Measurements from ENCODE around the gene ZC3HAV1L.

The ZC3HAV1L gene

GRCh38 chr7:139049936-139050335, 14.1 kb upstream of the ZC3HAV1L start:
- TF ChIP-seq REST (IDR thresholded peaks at IDR 0.05; ENCODE audit: insufficient replicate concordance, low read depth) (no peak), POLR2AphosphoS5 (IDR thresholded peaks at IDR 0.05; ENCODE audit: low read depth) (no peak), GABPA (IDR thresholded peaks at IDR 0.05; ENCODE audit: low read depth) (no peak), SPI1 (IDR thresholded peaks at IDR 0.05; ENCODE audit: borderline replicate concordance, low read depth) (no peak), CTCF (IDR thresholded peaks at IDR 0.05; ENCODE audit: insufficient read depth, low read length) (no peak)
- DNase-seq (ENCODE audit: low read depth in 1 of 2, low spot score in 1 of 2), result no peak
- Histone ChIP-seq H3K4me3 (replicated peaks; ENCODE audit: insufficient read depth, low read length) (no peak overlapping the region), H3K27me3 (ENCODE audit: insufficient read depth, poor library complexity, severe bottlenecking) (no peaks in the 10 kb centered on the region), H3K27ac (replicated peaks) (no peak overlapping the region)

- no peak for TF ChIP-seq POLR2AphosphoS5 (IDR thresholded peaks at IDR 0.05; ENCODE audit: low read depth)
- TF ChIP-seq REST (IDR thresholded peaks at IDR 0.05; ENCODE audit: insufficient replicate concordance, low read depth), result no peak
- no peak for TF ChIP-seq SPI1 (IDR thresholded peaks at IDR 0.05; ENCODE audit: borderline replicate concordance, low read depth)
- TF ChIP-seq GABPA (IDR thresholded peaks at IDR 0.05; ENCODE audit: low read depth), result no peak
- no peak for TF ChIP-seq CTCF (IDR thresholded peaks at IDR 0.05; ENCODE audit: insufficient read depth, low read length)
- DNase-seq (ENCODE audit: low read depth in 1 of 2, low spot score in 1 of 2), result no peak
- no peak overlapping the region for H3K4me3 ChIP-seq (replicated peaks; ENCODE audit: insufficient read depth, low read length)
- H3K27ac ChIP-seq (replicated peaks), result no peak overlapping the region
- H3K27me3 ChIP-seq (ENCODE audit: insufficient read depth, poor library complexity, severe bottlenecking), result no peaks in the 10 kb centered on the region
Observed at GRCh38 chr7:139049111-139049510, 13.3 kb upstream of the ZC3HAV1L start.

GRCh38 chr7:139047970-139048369, 12.1 kb upstream of the ZC3HAV1L start:
- TF ChIP-seq CTCF (IDR thresholded peaks at IDR 0.05; ENCODE audit: insufficient read depth, low read length), result no peak
- Histone ChIP-seq H3K27me3 (ENCODE audit: insufficient read depth, poor library complexity, severe bottlenecking) (no peaks in the 10 kb centered on the region), H3K4me3 (replicated peaks; ENCODE audit: insufficient read depth, low read length) (no peak overlapping the region), H3K27ac (replicated peaks) (no peak overlapping the region)
- DNase-seq (ENCODE audit: low read depth in 1 of 2, low spot score in 1 of 2), result no peak

GRCh38 chr7:139046143-139046542, 10.3 kb upstream of the ZC3HAV1L start:
- DNase-seq (ENCODE audit: low read depth in 1 of 2, low spot score in 1 of 2), result no peak
- no peaks in the 10 kb centered on the region for H3K27me3 ChIP-seq (ENCODE audit: insufficient read depth, poor library complexity, severe bottlenecking)
- no peak for TF ChIP-seq CTCF (IDR thresholded peaks at IDR 0.05; ENCODE audit: insufficient read depth, low read length)
- no peak overlapping the region for H3K27ac ChIP-seq (replicated peaks)
- no peak overlapping the region for H3K4me3 ChIP-seq (replicated peaks; ENCODE audit: insufficient read depth, low read length)

Measured in HL-60 (cell line).